CD4-positive, alpha-beta memory T cell (primary cell): Measurements from ENCODE around the gene PPP1R12A. TPM values are rescaled to one million over a fixed set of nuclear protein-coding genes. Genes with fewer than 3 reads are reported as not detected.
"Not testable (repeated sequence)": the region's sequence is repeated elsewhere in the genome, so short reads cannot be mapped to it uniquely, and the experiment has no call there.

Source experiments
- CTCF ChIA-PET: fragments of 350-600 bp; sonication (Branson Sonifier 250); formaldehyde crosslinking; loops from one replicate; lab custom pipeline; 2021; ENCODE audit warnings: inconsistent platforms; ENCODE audit not compliant: partially characterized antibody; lab: Charles Lee
- POLR2A ChIA-PET: fragments of 350-600 bp; sonication (Branson Sonifier 250); formaldehyde crosslinking; loops from one replicate; lab custom pipeline; 2021; ENCODE audit not compliant: partially characterized antibody; lab: Charles Lee
- DNase-seq, 5 donors: peaks; one replicate each; pipeline versions ENCODE4 v3.0.0 to v3.0.0-alpha.2; 2020 to 2022; ENCODE audit warnings: mixed read lengths in 1 of 5
- H3K27ac ChIP-seq: one replicate; pipeline ENCODE4 v1.7.0; 2013; ENCODE audit warnings: low read depth, low read length
- H3K27me3 ChIP-seq: 2 replicates; pipeline ENCODE4 v1.7.0; 2013; ENCODE audit warnings: mild to moderate bottlenecking, low read length, moderate library complexity; ENCODE audit not compliant: insufficient read depth
- H3K36me3 ChIP-seq: 2 replicates; pipeline ENCODE4 v1.7.0; 2013; ENCODE audit warnings: mild to moderate bottlenecking, low read length, moderate library complexity; ENCODE audit not compliant: insufficient read depth
- H3K4me1 ChIP-seq: 2 replicates; pipeline ENCODE4 v1.7.0; 2013; ENCODE audit warnings: mild to moderate bottlenecking, low read length, moderate library complexity; ENCODE audit not compliant: insufficient read depth
- H3K4me3 ChIP-seq, 2 donors: one replicate each; pipeline ENCODE4 v1.7.0; 2013; ENCODE audit warnings: low read length in 2 of 2, mild to moderate bottlenecking in 1 of 2
- H3K9me3 ChIP-seq, 2 donors: one replicate each; pipeline ENCODE4 v1.7.0; 2013; ENCODE audit warnings: low read length in 2 of 2, control low read depth in 1 of 2; ENCODE audit not compliant: control insufficient read depth in 1 of 2
- H3K27ac Mint-ChIP-seq, 7 donors: one replicate each; pipeline ENCODE4 v1.8.0; 2020 to 2021; ENCODE audit warnings: mixed read lengths in 7 of 7, mild to moderate bottlenecking in 6 of 7, inconsistent platforms in 3 of 7, moderate library complexity in 3 of 7
- H3K27me3 Mint-ChIP-seq, 2 donors: one replicate each; pipeline ENCODE4 v1.8.0; 2020 to 2021; ENCODE audit warnings: mixed read lengths in 2 of 2
- H3K36me3 Mint-ChIP-seq, 2 donors: one replicate each; pipeline ENCODE4 v1.8.0; 2020 to 2021; ENCODE audit warnings: mixed read lengths in 2 of 2, inconsistent platforms in 1 of 2, mild to moderate bottlenecking in 1 of 2
- H3K4me1 Mint-ChIP-seq, 4 donors: one replicate each; pipeline ENCODE4 v1.8.0; 2020 to 2021; ENCODE audit warnings: mixed read lengths in 4 of 4, mild to moderate bottlenecking in 1 of 4
- H3K4me3 Mint-ChIP-seq, 8 donors: one replicate each; pipeline ENCODE4 v1.8.0; 2020 to 2021; ENCODE audit warnings: mixed read lengths in 8 of 8, mild to moderate bottlenecking in 7 of 8, moderate library complexity in 6 of 8, inconsistent platforms in 3 of 8
- H3K9me3 Mint-ChIP-seq, 8 donors: one replicate each; pipeline ENCODE4 v1.8.0; 2020 to 2021; ENCODE audit warnings: mixed read lengths in 8 of 8, mild to moderate bottlenecking in 5 of 8, inconsistent platforms in 3 of 8, moderate library complexity in 1 of 8
- intact Hi-C: fragments of 100-400 bp; cut with micrococcal nuclease; formaldehyde crosslinking; loops from one replicate; pipeline ENCODE4 v1.15.1; 2023
- polyA plus RNA-seq, 2 donors: library from polyadenylated mRNA; unstranded; fragments of 300-500 nt; fragmentation: Illumina TruSeq; gene quantifications; one replicate each; pipeline ENCODE4 v1.2.3, GENCODE V29; 2021
- total RNA-seq, 2 experiments: library from RNA; stranded (reverse); gene quantifications; one replicate each; pipeline ENCODE4 v1.2.3, GENCODE V29; 2021

The PPP1R12A gene
- total and polyA plus RNA-seq, 4 experiments from 2014 or later: 73.1 to 130 (median 128) TPM

- intact Hi-C loops: no loop called here
- H3K9me3 Mint-ChIP-seq: peaks cover 5 to 17% (median 15%) of the 10 kb centered on the region in 8 donors
- H3K36me3 Mint-ChIP-seq: peaks cover 2 to 7% of the 10 kb centered on the region in 2 donors
- peaks cover 4 to 7% of the 10 kb centered on the region in 2 donors for H3K27me3 Mint-ChIP-seq
- no peaks in the 10 kb centered on the region for H3K36me3 ChIP-seq
- H3K27ac ChIP-seq: no peak overlapping the region
- ChIA-PET CTCF (no interaction called here), POLR2A (no interaction called here)
- no peaks in the 10 kb centered on the region for H3K4me1 ChIP-seq
- no peak overlapping the region for H3K27ac Mint-ChIP-seq
- no peaks in the 10 kb centered on the region for H3K27me3 ChIP-seq
- no peaks in the 10 kb centered on the region for H3K9me3 ChIP-seq
- H3K4me1 Mint-ChIP-seq: peaks cover 0 to 3% (median 0%) of the 10 kb centered on the region in 4 donors
- no peak for DNase-seq
- H3K4me3 ChIP-seq: no peak overlapping the region
- H3K4me3 Mint-ChIP-seq: no peak overlapping the region
Measured at GRCh38 chr12:79954037-79954610, 19.2 kb upstream of the PPP1R12A start.

GRCh38 chr12:79949098-79949497, 14.2 kb upstream of the PPP1R12A start:
- no peaks in the 10 kb centered on the region for H3K36me3 ChIP-seq
- no peak overlapping the region for H3K4me3 ChIP-seq
- intact Hi-C loops: no loop called here
- DNase-seq: no peak
- Mint-ChIP-seq H3K27me3 (peaks cover 3% of the 10 kb centered on the region in 2 donors), H3K4me3 (no peak overlapping the region), H3K36me3 (no peaks in the 10 kb centered on the region), H3K27ac (no peak overlapping the region), H3K9me3 (peaks cover 0 to 2% (median 0%) of the 10 kb centered on the region in 8 donors), H3K4me1 (peaks cover 0 to 1% (median 0%) of the 10 kb centered on the region in 4 donors)
- ChIA-PET CTCF (interaction anchor here (0.7 kb wide), 1 partner anchor 18 kb away, joined by 4 read pairs; no protein-coding TSS in a partner anchor), POLR2A (no interaction called here)
- no peak overlapping the region for H3K27ac ChIP-seq
- H3K9me3 ChIP-seq: no peaks in the 10 kb centered on the region
- H3K4me1 ChIP-seq: no peaks in the 10 kb centered on the region
- H3K27me3 ChIP-seq: no peaks in the 10 kb centered on the region

GRCh38 chr12:79945433-79945832, 10.5 kb upstream of the PPP1R12A start:
- intact Hi-C loops: no loop called here
- Histone ChIP-seq H3K4me1 (no peaks in the 10 kb centered on the region), H3K9me3 (no peaks in the 10 kb centered on the region), H3K4me3 (no peak overlapping the region), H3K36me3 (no peaks in the 10 kb centered on the region), H3K27ac (no peak overlapping the region), H3K27me3 (no peaks in the 10 kb centered on the region)
- no peak for DNase-seq
- Mint-ChIP-seq H3K27ac (no peak overlapping the region), H3K9me3 (no peaks in the 10 kb centered on the region), H3K4me1 (no peaks in the 10 kb centered on the region), H3K27me3 (peaks cover 0 to 1% of the 10 kb centered on the region in 2 donors), H3K36me3 (no peaks in the 10 kb centered on the region), H3K4me3 (no peak overlapping the region)
- CTCF ChIA-PET: interaction anchor here (0.9 kb wide), 1 partner anchor 12 kb away, joined by 3 read pairs; no protein-coding TSS in a partner anchor
- POLR2A ChIA-PET: no interaction called here

DNA sequence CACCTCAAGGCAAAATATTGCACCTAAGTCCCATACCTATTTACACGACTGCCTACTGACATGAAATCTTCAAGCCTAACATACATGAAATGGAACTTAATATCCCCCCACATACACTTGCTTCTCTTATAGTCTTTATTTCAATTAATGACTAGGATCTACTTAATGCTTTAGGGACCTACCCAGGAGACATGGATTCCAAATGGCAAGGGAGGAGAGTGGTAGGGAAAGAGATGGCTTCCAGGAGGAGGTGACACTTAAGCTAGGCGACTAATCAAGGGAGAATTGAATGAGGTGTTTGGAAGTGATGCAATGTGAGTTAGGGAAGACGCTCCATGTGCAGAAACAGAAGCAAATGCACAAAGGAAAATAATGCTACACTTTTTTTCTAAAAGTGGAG, 9.7 kb upstream of the PPP1R12A start:
- Mint-ChIP-seq H3K36me3 (no peaks in the 10 kb centered on the region), H3K27me3 (peaks cover 0 to 1% of the 10 kb centered on the region in 2 donors), H3K9me3 (no peaks in the 10 kb centered on the region), H3K4me3 (no peak overlapping the region), H3K4me1 (no peaks in the 10 kb centered on the region), H3K27ac (peak overlapping the region in 1 of 7 donors; percentile 0)
- ChIA-PET POLR2A (no interaction called here), CTCF (interaction anchor here (0.9 kb wide), 1 partner anchor 13 kb away, joined by 3 read pairs; no protein-coding TSS in a partner anchor)
- no peak for DNase-seq
- H3K27me3 ChIP-seq: no peaks in the 10 kb centered on the region
- no peaks in the 10 kb centered on the region for H3K36me3 ChIP-seq
- H3K4me1 ChIP-seq: no peaks in the 10 kb centered on the region
- no peaks in the 10 kb centered on the region for H3K9me3 ChIP-seq
- no peak overlapping the region for H3K4me3 ChIP-seq
- H3K27ac ChIP-seq: no peak overlapping the region
- intact Hi-C loops: no loop called here

GRCh38 chr12:79942846-79943245, 7.9 kb upstream of the PPP1R12A start:
- H3K36me3 Mint-ChIP-seq, H3K27ac ChIP-seq, H3K27me3 ChIP-seq, H3K36me3 ChIP-seq, H3K4me3 ChIP-seq, intact Hi-C loops, H3K27ac Mint-ChIP-seq, H3K9me3 ChIP-seq, POLR2A ChIA-PET, H3K4me1 Mint-ChIP-seq, H3K4me1 ChIP-seq, DNase-seq, H3K27me3 Mint-ChIP-seq, H3K4me3 Mint-ChIP-seq, H3K9me3 Mint-ChIP-seq: not testable (repeated sequence)
- CTCF ChIA-PET: interaction anchor here (0.7 kb wide), 1 partner anchor 79 kb away, joined by 3 read pairs; no protein-coding TSS in a partner anchor

DNA sequence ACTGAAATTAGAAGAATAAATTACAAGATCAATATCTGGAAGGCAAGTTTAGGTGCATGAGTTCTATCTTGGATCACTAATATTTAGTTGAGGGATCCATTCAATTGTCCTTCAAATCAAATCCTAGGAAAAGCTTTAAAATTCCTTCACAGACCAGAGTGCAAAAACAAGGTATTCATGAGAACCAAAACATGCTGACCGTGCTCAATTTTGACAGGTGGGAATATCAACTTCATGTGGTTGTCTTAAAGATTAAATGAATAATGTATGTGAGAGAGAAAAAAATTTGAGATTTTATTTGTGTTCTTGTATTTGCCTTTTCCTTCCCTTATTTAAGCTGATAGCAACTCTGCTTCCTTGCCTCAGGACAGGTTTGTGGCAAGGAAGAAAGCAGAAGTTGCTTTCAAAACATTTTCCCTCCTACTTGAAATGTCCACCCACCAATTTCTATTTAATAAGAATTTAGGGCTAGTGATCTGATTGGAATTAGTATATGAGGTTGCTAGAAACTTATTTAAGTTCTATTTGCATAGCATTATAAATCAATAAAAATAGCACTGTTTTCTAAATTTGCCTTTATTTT, 4.9 kb upstream of the PPP1R12A start:
- POLR2A ChIA-PET: no interaction called here
- CTCF ChIA-PET: no interaction called here

GRCh38 chr12:79938843-79939242, 3.9 kb upstream of the PPP1R12A start:
- no peak for DNase-seq
- Mint-ChIP-seq H3K27ac (no peak overlapping the region), H3K9me3 (peaks cover 0 to 3% (median 0%) of the 10 kb centered on the region in 8 donors), H3K27me3 (peaks cover 0 to under 1% of the 10 kb centered on the region in 2 donors), H3K36me3 (peaks cover 0 to 16% of the 10 kb centered on the region in 2 donors), H3K4me3 (no peak overlapping the region), H3K4me1 (peaks cover 6 to 28% (median 14%) of the 10 kb centered on the region in 4 donors)
- POLR2A ChIA-PET: no interaction called here
- H3K36me3 ChIP-seq: no peaks in the 10 kb centered on the region
- CTCF ChIA-PET: no interaction called here
- intact Hi-C loops: no loop called here
- H3K9me3 ChIP-seq: no peaks in the 10 kb centered on the region
- no peaks in the 10 kb centered on the region for H3K27me3 ChIP-seq
- H3K4me1 ChIP-seq: peaks cover 13% of the 10 kb centered on the region
- no peak overlapping the region for H3K27ac ChIP-seq
- no peak overlapping the region for H3K4me3 ChIP-seq

More for the DNA sequence above, 4.9 kb upstream of the PPP1R12A start:
- H3K4me1 Mint-ChIP-seq: peaks cover 6 to 18% (median 12%) of the 10 kb centered on the region in 4 donors
- Histone ChIP-seq H3K4me1 (peaks cover 13% of the 10 kb centered on the region), H3K27me3 (no peaks in the 10 kb centered on the region), H3K9me3 (no peaks in the 10 kb centered on the region), H3K36me3 (no peaks in the 10 kb centered on the region), H3K4me3 (no peak overlapping the region), H3K27ac (no peak overlapping the region)
- peak overlapping the region in 1 of 7 donors; percentile 43 for H3K27ac Mint-ChIP-seq
- no peak for DNase-seq
- H3K36me3 Mint-ChIP-seq: peaks cover 0 to 7% of the 10 kb centered on the region in 2 donors
- intact Hi-C loops: no loop called here
- H3K4me3 Mint-ChIP-seq: no peak overlapping the region
- peaks cover 0 to 1% of the 10 kb centered on the region in 2 donors for H3K27me3 Mint-ChIP-seq
- peaks cover 0 to 3% (median 0%) of the 10 kb centered on the region in 8 donors for H3K9me3 Mint-ChIP-seq
